Muscle of back (tissue), 13 donors: ENCODE data around the gene SERINC3. TPM values are rescaled to one million over a fixed set of nuclear protein-coding genes. Genes with fewer than 3 reads are reported as not detected.
A peak's percentile ranks its signal among the peaks of the same experiment; 100 is the strongest.
"Not testable (repeated sequence)": the region's sequence is repeated elsewhere in the genome, so short reads cannot be mapped to it uniquely, and the experiment has no call there.

Source experiments
- DNase-seq, 3 donors: peaks; one replicate each; pipeline versions ENCODE4 v3.0.0 to v3.0.0-alpha.2; 2013
- long read RNA-seq, 9 donors: transcript quantifications; one replicate each; lab custom pipeline, GENCODE V29; 2026
- polyA plus RNA-seq, 10 donors: library from polyadenylated mRNA; unstranded; fragments of 120-200 nt; gene quantifications; one replicate each; pipeline ENCODE4 v1.2.1, GENCODE V29; 2013; ENCODE audit not compliant: insufficient read length in 10 of 10

SERINC3 gene
- 10 to 100 TPM; 42.9 to 56.2 (median 49.1) TPM for polyA plus RNA-seq
- long read RNA-seq, donor 1, full-length matches to known transcripts, result 11 of 16 reads
- long read RNA-seq, donor 1, partial matches to known transcripts, result 5 of 16 reads
- long read RNA-seq, donor 1, other reads (novel, unspliced or antisense), result 0 of 16 reads
- long read RNA-seq, donor 2, full-length matches to known transcripts, result 20 of 20 reads
- long read RNA-seq, donor 2, partial matches to known transcripts, result 0 of 20 reads
- long read RNA-seq, donor 2, other reads (novel, unspliced or antisense), result 0 of 20 reads
- long read RNA-seq, donor 3, result 0 reads
- long read RNA-seq, donor 4, full-length matches to known transcripts, result 14 of 14 reads
- long read RNA-seq, donor 4, partial matches to known transcripts, result 0 of 14 reads
- long read RNA-seq, donor 4, other reads (novel, unspliced or antisense), result 0 of 14 reads
- long read RNA-seq, donor 5, full-length matches to known transcripts, result 21 of 27 reads
- long read RNA-seq, donor 5, partial matches to known transcripts, result 6 of 27 reads
- long read RNA-seq, donor 5, other reads (novel, unspliced or antisense), result 0 of 27 reads
- long read RNA-seq, donor 6, full-length matches to known transcripts, result 21 of 26 reads
- long read RNA-seq, donor 6, partial matches to known transcripts, result 5 of 26 reads
- long read RNA-seq, donor 6, other reads (novel, unspliced or antisense), result 0 of 26 reads
- long read RNA-seq, donor 7, full-length matches to known transcripts, result 17 of 17 reads
- long read RNA-seq, donor 7, partial matches to known transcripts, result 0 of 17 reads
- long read RNA-seq, donor 7, other reads (novel, unspliced or antisense), result 0 of 17 reads
- long read RNA-seq, donor 8, full-length matches to known transcripts, result 8 of 8 reads
- long read RNA-seq, donor 8, partial matches to known transcripts, result 0 of 8 reads
- long read RNA-seq, donor 8, other reads (novel, unspliced or antisense), result 0 of 8 reads
- long read RNA-seq, donor 9, full-length matches to known transcripts, result 1 of 1 reads
- long read RNA-seq, donor 9, partial matches to known transcripts, result 0 of 1 reads
- long read RNA-seq, donor 9, other reads (novel, unspliced or antisense), result 0 of 1 reads

- peak; percentile 94 to 98 (median 96) for DNase-seq
Observed at GRCh38 chr20:44521484-44522481, at the start of gene SERINC3. SERINC3 (minus strand) TSS chr20:44522070; CDS start chr20:44521951, 119 bp downstream.

GRCh38 chr20:44571362-44571988 is 49.6 kb upstream of the SERINC3 start:
- no peak for DNase-seq

DNA sequence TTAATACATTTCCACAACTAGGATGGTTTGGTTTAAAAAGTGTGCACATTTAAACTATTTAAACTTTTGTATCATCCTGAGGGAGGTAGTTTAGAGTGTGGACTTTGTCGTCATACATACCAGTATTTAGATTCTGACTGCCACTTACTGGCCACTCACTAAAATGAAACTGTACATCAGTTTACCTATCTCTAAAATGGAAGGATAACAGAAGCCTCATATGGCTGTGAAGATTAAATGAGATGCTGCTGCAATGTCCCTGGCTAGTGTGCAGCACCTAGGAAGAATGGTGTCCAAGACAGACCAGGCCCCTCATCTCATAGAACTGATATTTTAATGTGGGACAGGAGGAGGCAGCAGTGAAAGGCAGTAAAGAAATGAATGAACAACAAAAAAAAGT is 48.5 kb upstream of the SERINC3 start:
- DNase-seq, result no peak

DNA sequence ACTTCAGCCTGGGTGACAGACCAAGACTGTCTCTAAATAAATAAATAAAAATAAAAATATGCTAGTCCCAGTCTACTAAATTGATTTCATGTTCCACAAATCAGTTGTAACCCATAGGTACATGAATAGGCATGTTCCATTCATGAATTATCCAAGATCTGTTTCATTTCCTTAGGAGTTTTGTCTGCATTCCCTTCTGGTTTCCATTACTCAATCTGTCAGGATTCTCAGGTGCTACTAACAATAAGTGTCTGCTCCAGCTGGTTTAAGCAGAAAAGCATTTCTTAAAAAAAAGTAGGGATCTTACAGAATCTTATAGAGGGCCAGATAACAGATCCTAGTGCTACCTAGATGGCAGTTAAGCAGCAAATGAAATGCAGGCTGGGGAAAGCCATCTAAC is 44.9 kb upstream of the SERINC3 start:
- DNase-seq, result no peak

- no peak for DNase-seq
Observed at GRCh38 chr20:44566018-44566417, 44.1 kb upstream of the SERINC3 start.

GRCh38 chr20:44561876-44562275 is 40.0 kb upstream of the SERINC3 start:
- no peak for DNase-seq

GRCh38 chr20:44560818-44561217 is 38.9 kb upstream of the SERINC3 start:
- DNase-seq, result not testable (repeated sequence)

- no peak for DNase-seq
Observed at GRCh38 chr20:44560229-44560628, 38.4 kb upstream of the SERINC3 start.

GRCh38 chr20:44559302-44559701 is 37.4 kb upstream of the SERINC3 start:
- DNase-seq, result no peak

DNA sequence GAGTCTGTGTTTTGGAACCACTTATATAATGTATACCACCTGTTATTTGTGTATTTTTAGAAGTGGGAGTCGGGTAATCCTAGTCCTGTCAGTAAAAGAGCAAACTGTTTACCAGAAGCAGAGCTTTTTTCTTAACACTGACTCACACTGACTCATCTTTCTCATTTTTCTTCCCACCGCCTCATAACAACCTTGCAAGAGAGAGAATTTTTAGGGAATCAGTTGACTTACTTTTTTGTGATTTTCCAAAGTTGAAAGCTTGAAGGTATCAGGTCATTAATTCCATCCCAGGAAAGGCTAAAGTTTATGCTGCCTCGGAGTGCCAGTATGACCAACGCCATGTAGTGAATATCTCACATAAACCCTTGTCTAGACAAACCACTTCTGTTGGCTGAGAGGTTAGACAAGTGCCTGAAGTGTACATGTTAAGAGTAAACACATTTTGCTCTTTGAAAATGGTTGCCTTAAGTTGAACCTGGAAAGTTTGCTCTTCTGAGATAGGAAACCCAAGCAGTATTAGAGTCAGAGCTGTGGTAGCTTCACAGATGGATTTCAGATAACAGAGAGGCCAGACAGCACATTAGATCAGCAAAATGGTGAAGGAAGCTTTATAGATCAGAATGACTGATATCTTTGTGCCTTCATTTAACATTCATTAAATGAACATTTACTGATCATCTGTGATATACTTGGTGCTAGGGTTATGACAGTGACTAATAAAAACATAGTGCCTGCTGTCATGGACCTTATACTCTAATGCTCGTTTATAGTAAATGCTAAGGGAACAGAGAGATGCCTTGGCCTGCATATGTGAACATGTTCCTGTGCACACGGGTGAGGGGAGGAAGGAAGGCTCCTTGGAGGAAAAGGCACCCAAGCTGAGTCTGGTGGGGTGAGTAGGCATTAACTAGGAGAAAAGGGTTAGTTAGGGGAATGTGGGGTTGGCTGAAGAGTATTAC is 31.4 kb upstream of the SERINC3 start:
- peak in 1 of 3 donors; percentile 73 for DNase-seq

GRCh38 chr20:44552568-44552949 is 30.7 kb upstream of the SERINC3 start:
- no peak for DNase-seq

- no peak for DNase-seq
Observed at GRCh38 chr20:44552050-44552449, 30.2 kb upstream of the SERINC3 start.

- DNase-seq, result no peak
Observed at GRCh38 chr20:44549123-44549522, 27.3 kb upstream of the SERINC3 start.

- no peak for DNase-seq
Observed at GRCh38 chr20:44547419-44547818, 25.5 kb upstream of the SERINC3 start.

GRCh38 chr20:44544263-44544662 is 22.4 kb upstream of the SERINC3 start:
- DNase-seq, result no peak

DNA sequence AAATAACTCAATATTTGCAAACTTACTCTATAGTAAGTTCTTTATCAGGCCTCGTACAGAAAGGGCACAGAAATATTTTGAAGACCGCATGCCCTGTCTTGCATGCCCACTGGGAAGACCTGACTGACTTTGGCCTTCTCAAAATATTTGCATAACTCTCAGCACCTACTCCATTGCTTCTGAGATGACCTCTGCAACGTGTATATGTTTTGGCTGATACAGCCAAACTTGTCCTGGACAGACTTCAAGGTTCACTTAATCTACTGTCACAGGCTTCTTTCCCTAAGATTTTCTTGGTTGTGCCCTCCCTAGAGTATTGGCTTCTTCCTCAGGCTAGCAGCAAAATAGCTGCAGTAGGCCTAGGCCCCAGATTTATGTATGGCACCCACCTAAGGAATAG is 21.5 kb upstream of the SERINC3 start:
- DNase-seq, result no peak

DNA sequence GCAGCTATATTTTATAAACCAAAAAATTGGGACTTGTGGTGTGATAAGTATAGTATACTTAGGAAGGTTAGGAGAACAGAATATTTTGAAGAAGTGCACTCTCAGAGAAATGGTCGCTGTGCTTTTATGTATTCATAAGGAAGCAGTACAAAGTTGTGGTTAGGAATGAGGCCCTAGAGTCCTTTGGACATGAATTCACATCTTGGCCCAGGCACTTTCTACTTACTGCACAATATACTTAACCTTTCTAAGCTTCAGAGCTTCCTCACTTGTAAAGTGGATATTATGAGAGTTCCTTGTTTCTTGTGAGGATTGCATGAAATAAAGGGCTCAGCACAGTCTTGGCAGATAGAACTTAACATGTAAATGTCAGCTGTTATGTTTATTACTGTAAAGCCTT is 21.0 kb upstream of the SERINC3 start:
- peak in 1 of 3 donors; percentile 30 for DNase-seq

- no peak for DNase-seq
Observed at GRCh38 chr20:44541992-44542391, 20.1 kb upstream of the SERINC3 start.

DNA sequence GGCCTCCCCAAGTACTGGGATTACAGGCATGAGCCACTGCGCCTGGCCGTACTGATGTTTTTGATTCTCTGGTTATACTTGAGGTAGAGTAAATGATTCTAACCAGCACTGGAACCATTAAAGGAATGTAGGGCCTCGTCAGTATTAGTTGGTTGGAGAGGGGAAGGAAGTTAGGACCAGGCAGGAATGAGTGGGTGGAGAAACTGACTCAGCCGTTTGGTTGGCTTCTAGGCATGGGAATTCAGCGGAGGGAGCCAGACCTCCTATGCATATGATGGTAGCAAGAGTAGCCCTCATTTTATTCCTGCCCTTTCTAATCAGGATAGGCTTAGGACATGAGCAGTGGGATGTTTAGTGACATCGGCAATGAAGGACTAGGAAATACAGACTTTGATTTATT is 19.0 kb upstream of the SERINC3 start:
- DNase-seq, result no peak
